ENCODE measurements around the gene ATP10B.

The ATP10B gene

DNA sequence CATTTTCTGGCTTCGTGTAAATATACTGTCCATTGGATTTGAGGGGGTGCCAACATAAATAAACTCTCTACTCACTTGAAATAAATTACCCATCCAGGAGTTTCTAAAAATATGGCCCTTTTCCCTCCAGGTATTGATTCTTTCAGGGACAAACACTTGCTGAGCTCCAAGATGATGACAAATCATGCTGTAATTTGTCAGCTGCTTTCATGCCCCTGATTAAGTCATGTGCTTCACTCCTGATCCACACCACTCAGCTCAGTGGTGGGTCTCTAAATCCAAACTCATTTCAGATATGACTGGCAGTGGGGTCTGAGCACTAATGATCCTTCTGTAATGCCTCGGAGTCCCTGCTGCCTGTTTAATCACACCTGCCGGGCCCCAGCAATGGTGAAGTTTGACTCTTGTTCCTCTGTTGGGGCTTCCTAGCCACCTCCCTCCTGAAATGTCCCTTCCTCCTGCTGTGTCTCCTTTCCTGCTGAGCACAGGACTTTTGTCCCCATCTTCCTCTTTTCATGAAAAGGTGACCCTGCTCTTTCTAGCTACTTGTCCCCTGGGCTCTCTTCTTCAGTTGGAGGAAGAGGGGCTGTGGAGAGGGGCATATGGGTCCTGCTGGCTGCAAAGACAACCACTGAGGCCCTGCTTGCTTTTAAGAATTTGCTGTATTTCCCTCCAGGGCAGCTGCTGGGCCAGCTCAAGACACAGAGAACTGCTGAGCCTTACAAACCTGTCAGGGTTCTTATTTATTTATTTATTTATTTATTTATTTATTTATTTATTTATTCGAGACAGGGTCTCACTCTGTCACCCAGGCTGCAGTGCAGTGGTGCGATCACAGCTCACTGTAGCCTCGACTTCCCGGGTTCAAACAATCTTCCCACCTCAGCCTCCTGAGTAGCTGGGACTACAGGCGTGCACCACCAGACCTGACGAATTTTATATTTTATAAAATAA lies 200.0 kb downstream of the ATP10B start:
- DNase-seq (ENCODE audit: low read depth) = no peak
- H3K4me3 ChIP-seq (ENCODE audit: low read depth, low read length) = no peak overlapping the region
- in situ Hi-C loops (cut with HindIII; ENCODE audit: low sequenced_read_pairs) = no loop called here
- TF ChIP-seq, protein P1, sequence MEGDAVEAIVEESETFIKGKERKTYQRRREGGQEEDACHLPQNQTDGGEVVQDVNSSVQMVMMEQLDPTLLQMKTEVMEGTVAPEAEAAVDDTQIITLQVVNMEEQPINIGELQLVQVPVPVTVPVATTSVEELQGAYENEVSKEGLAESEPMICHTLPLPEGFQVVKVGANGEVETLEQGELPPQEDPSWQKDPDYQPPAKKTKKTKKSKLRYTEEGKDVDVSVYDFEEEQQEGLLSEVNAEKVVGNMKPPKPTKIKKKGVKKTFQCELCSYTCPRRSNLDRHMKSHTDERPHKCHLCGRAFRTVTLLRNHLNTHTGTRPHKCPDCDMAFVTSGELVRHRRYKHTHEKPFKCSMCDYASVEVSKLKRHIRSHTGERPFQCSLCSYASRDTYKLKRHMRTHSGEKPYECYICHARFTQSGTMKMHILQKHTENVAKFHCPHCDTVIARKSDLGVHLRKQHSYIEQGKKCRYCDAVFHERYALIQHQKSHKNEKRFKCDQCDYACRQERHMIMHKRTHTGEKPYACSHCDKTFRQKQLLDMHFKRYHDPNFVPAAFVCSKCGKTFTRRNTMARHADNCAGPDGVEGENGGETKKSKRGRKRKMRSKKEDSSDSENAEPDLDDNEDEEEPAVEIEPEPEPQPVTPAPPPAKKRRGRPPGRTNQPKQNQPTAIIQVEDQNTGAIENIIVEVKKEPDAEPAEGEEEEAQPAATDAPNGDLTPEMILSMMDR (IDR thresholded peaks at IDR 0.05; ENCODE audit: low read depth, low read length, missing control alignments) = no peak

DNA sequence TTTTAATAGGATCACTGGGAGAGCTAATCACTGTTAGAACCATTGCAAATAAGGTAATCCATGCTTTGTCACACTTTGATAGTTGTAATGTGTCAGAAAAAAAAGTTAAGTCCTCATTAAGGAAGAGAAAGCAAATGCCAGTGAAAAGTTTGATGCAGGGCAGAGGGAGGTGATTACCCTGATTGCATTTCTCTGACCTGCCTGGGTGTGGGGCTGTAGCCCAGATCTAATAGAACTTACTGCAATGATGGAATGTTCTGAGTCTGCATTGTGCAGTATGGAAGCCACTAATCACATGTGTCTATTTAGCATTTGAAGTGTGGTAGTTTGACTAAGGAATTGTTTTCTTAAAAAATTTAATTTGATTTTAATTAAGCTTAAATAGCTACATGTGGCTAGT lies 202.7 kb downstream of the ATP10B start:
- DNase-seq (ENCODE audit: low read depth) = no peak
- in situ Hi-C loops (cut with HindIII; ENCODE audit: low sequenced_read_pairs) = no loop called here
- no peak overlapping the region for H3K4me3 ChIP-seq (ENCODE audit: low read depth, low read length)
- TF ChIP-seq, protein P1 (IDR thresholded peaks at IDR 0.05; ENCODE audit: low read depth, low read length, missing control alignments) = no peak

DNA sequence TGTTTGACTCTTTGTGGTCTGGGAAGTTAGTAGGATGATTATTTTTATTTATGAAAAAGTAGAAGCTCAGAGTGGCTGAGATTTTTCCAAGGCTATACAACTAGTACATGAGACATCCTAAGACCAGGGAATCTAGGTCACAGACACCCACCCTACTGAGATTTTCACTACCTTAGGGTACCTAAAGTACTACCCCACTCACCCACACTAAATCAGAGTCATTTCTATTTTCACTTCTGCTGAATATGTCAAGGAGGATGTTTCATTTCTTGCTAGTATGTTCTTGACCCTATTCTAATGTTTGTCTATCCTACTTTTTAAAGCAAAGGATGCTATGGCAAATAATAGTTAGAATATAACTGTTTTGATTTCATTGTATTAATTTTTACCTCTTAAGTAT lies 206.0 kb downstream of the ATP10B start:
- DNase-seq (ENCODE audit: low read depth) = no peak
- H3K4me3 ChIP-seq (ENCODE audit: low read depth, low read length) = no peak overlapping the region
- in situ Hi-C loops (cut with HindIII; ENCODE audit: low sequenced_read_pairs) = no loop called here
- TF ChIP-seq, protein P1 (IDR thresholded peaks at IDR 0.05; ENCODE audit: low read depth, low read length, missing control alignments) = no peak

DNA sequence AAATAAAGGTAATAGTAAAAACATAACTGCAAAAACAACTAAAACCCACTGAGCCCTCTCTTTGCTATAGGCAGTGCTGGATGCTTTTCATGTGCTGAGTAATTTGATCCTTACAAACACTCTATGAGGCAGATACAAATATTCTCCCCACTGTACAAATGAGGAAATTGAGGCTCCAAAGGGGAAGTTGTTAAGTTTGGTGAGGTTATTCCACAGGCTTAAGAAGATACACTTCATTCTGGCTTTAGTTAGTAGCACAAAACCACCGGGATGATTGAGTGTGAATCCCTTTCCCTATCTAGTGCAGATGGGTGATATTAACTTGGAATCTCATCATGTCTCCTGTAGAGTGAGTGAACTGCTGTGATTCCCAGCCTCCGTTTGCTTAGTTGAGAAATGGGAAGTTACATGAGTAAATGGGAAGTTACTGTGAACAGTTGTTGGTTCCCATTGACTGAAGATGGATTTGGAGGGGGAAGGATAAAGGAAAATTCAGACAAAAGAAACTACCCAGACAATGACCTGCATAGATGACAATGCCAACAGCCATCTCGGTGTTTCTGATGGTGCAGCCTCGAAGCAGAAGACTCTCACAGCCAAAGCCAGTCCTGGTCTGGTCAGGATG lies 208.3 kb downstream of the ATP10B start:
- H3K4me3 ChIP-seq (ENCODE audit: low read depth, low read length) = no peak overlapping the region
- in situ Hi-C loops (cut with HindIII; ENCODE audit: low sequenced_read_pairs) = no loop called here
- no peak for DNase-seq (ENCODE audit: low read depth)
- TF ChIP-seq, protein P1 (IDR thresholded peaks at IDR 0.05; ENCODE audit: low read depth, low read length, missing control alignments) = no peak

DNA sequence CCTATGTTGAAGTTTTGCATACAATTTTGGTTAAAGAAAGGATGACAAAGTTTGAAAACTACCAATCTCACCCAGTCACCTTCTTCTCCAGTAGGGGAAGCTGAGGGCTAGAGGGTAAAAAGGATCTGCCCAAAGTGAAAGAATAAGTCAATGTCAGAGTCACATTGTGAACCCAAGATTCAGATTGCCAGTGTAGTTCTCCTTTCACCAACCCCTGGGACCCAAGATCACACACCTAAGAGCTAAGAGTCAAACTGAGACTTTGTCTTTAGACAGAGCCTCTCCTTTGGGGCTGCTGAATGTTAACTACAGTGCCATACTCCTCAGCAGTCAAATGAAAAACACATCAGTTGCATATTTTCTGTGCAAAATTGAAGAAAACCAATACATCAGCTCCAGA lies 210.6 kb downstream of the ATP10B start:
- in situ Hi-C loops (cut with HindIII; ENCODE audit: low sequenced_read_pairs) = no loop called here
- H3K4me3 ChIP-seq (ENCODE audit: low read depth, low read length) = no peak overlapping the region
- TF ChIP-seq, protein P1 (IDR thresholded peaks at IDR 0.05; ENCODE audit: low read depth, low read length, missing control alignments) = no peak
- no peak for DNase-seq (ENCODE audit: low read depth)

DNA sequence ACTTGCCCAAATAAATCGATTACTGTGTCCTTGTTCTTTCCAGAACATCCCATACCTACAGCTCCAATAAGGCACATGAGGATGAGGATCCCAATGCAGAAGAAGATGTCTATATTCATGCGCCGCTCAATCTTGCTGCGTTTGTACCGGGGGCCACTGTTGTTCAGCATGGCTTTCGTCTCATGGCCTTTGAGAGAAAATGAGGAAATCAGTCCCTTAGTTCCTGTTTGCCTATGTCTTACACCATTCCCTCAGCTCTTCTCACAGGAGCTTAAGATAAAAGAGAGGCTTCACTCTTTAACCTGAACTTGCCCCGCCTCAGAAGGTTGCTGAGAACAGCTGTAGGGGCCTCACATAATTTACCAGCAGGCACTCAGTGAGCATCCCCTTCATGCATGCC lies 211.6 kb downstream of the ATP10B start:
- no peak for DNase-seq (ENCODE audit: low read depth)
- H3K4me3 ChIP-seq (ENCODE audit: low read depth, low read length) = no peak overlapping the region
- in situ Hi-C loops (cut with HindIII; ENCODE audit: low sequenced_read_pairs) = no loop called here
- TF ChIP-seq, protein P1 (IDR thresholded peaks at IDR 0.05; ENCODE audit: low read depth, low read length, missing control alignments) = no peak

Data from astrocyte of the cerebellum (primary cell).